HepG2 (cell line): ENCODE measurements around the gene HDAC5. TPM values are rescaled to one million over a fixed set of nuclear protein-coding genes. Genes with fewer than 3 reads are reported as not detected.

Experiments
- AFF4 ChIP-seq: sonication (generic); formaldehyde crosslinking; IDR thresholded peaks from 2 replicates; pipeline ENCODE4 v1.4.0; 2020; ENCODE audit warnings: missing genetic modification reagents
- CBX2 ChIP-seq, 2 experiments: fragments of 200-600 bp in 1 of 2; sonication (generic); formaldehyde crosslinking in 1 of 2; IDR thresholded peaks; 2 replicates each; pipeline versions ENCODE4 v1.7.0 to v1.8.1; 2018 to 2022; ENCODE audit warnings: low read depth in 2 of 2, low read length in 1 of 2, mild to moderate bottlenecking in 1 of 2, missing genetic modification reagents in 1 of 2
- DBP ChIP-seq: sonication (generic); formaldehyde crosslinking; IDR thresholded peaks from 2 replicates; pipeline ENCODE4 v1.4.0; 2020; ENCODE audit warnings: missing genetic modification reagents; ENCODE audit errors: not compliant biosample characterization
- MYPOP ChIP-seq: sonication (generic); formaldehyde crosslinking; IDR thresholded peaks from 2 replicates; pipeline ENCODE4 v1.8.1; 2023; ENCODE audit warnings: mild to moderate bottlenecking, moderate library complexity, missing genetic modification reagents
- PAWR ChIP-seq: sonication (generic); formaldehyde crosslinking; IDR thresholded peaks from 2 replicates; pipeline ENCODE4 v1.4.0; 2020; ENCODE audit warnings: missing genetic modification reagents, mild to moderate bottlenecking, borderline replicate concordance
- SKIL ChIP-seq: sonication (generic); formaldehyde crosslinking; IDR thresholded peaks from 2 replicates; pipeline ENCODE4 v1.8.0; 2022; ENCODE audit warnings: missing genetic modification reagents, mild to moderate bottlenecking, moderate library complexity, borderline replicate concordance
- SRSF1 ChIP-seq: fragments of 200-400 bp; formaldehyde crosslinking; optimal IDR thresholded peaks from 2 replicates; pipeline ENCODE3; 2017; ENCODE audit warnings: mild to moderate bottlenecking, low read depth, low read length, moderate library complexity
- ZEB1 ChIP-seq: IDR thresholded peaks from 2 replicates; pipeline ENCODE4 v1.6.1; 2012; ENCODE audit warnings: mild to moderate bottlenecking, low read depth, inconsistent platforms; ENCODE audit not compliant: insufficient replicate concordance
- ZFP36L1 ChIP-seq: sonication (generic); formaldehyde crosslinking; IDR thresholded peaks from 2 replicates; pipeline ENCODE4 v1.8.0; 2022; ENCODE audit warnings: mild to moderate bottlenecking, missing genetic modification reagents, moderate library complexity
- ZNF646 ChIP-seq: sonication (generic); formaldehyde crosslinking; IDR thresholded peaks from 2 replicates; pipeline ENCODE4 v1.9.0; 2021; ENCODE audit warnings: mild to moderate bottlenecking, missing genetic modification reagents
- ZNF83 ChIP-seq: sonication (generic); formaldehyde crosslinking; IDR thresholded peaks from 2 replicates; pipeline ENCODE4 v1.4.0; 2020; ENCODE audit warnings: missing genetic modification reagents, mild to moderate bottlenecking, borderline replicate concordance
- polyA plus RNA-seq, 8 experiments: library from polyadenylated mRNA; depleted of rRNA in 3 of 8; stranded (reverse) in 7 of 8; unstranded in 1 of 8; fragments of >200 nt; fragmentation: Illumina TruSeq in 4 of 8; extraction: Trizol in 4 of 8; gene quantifications; 2 replicates each; pipeline versions ENCODE4 v1.2.1 to v1.2.3, GENCODE V29; 2011 to 2016; ENCODE audit warnings: low read depth in 4 of 8, missing spikeins in 1 of 8, mixed read lengths in 1 of 8; ENCODE audit not compliant: insufficient read depth in 1 of 8
- total RNA-seq, 5 experiments: library from RNA; depleted of rRNA; stranded (reverse); fragments of >200 nt; fragmentation: Illumina TruSeq; extraction: Trizol; gene quantifications; 2 replicates each; pipeline ENCODE4 v1.2.3, GENCODE V29; 2016; ENCODE audit warnings: low read depth in 1 of 5

Gene HDAC5
- total and polyA plus RNA-seq, 2 of the 13 experiments (the other 11 are each of a cell fraction or from before 2014, with no cell fraction given) = 46.4 to 85.4 TPM

- TF ChIP-seq ZNF646 (peak; percentile 76), ZEB1 (no peak), CBX2 (IDR thresholded peaks at IDR 0.05; ENCODE audit: low read depth, low read length) (no peak), CBX2 (CRISPR knock-in tag; IDR thresholded peaks at IDR 0.05; ENCODE audit: low read depth) (no peak), DBP (no peak), SKIL (peak; percentile 53; the same call in 1 of the 2 replicates), AFF4 (CRISPR knock-in tag) (no peak), PAWR (CRISPR knock-in tag) (no peak), ZFP36L1 (no peak), SRSF1 (no peak), MYPOP (CRISPR knock-in tag) (no peak), ZNF83 (no peak)
Observed at GRCh38 chr17:44086364-44087311, 36.8 kb downstream of the HDAC5 start (continued).
